Heart right ventricle (tissue), 16 donors: ENCODE data around the gene MYO19. TPM values are rescaled to one million over a fixed set of nuclear protein-coding genes. Genes with fewer than 3 reads are reported as not detected.
A peak's percentile ranks its signal among the peaks of the same experiment; 100 is the strongest.

ENCODE experiments used
- ATAC-seq, 8 donors: fragments of 200-7000 bp; cut with Tn5 transposase; one replicate each; pipeline ENCODE4 v1.9.1; 2020; ENCODE audit warnings: mild to moderate bottlenecking in 8 of 8, moderate library complexity in 8 of 8, moderate number of reproducible peaks in 1 of 8
- DNase-seq, 2 donors: peaks; one replicate each; pipeline ENCODE4 v3.0.0-alpha.2; 2020
- H3K27ac ChIP-seq, 10 donors: fragments of 200-600 bp; sonication (generic) in 2 of 10; one replicate each; pipeline versions ENCODE4 v1.5.0 to v1.8.0; 2020 to 2022; ENCODE audit warnings: mild to moderate bottlenecking in 3 of 10
- H3K27me3 ChIP-seq, 7 donors: fragments of 200-600 bp; one replicate each; pipeline ENCODE4 v1.8.0; 2021 to 2022; ENCODE audit warnings: mild to moderate bottlenecking in 2 of 7
- H3K36me3 ChIP-seq, 9 donors: fragments of 200-600 bp; sonication (generic) in 1 of 9; one replicate each; pipeline versions ENCODE4 v1.5.0 to v1.8.0; 2020 to 2022; ENCODE audit warnings: mild to moderate bottlenecking in 2 of 9
- H3K4me1 ChIP-seq, 9 donors: fragments of 200-600 bp; sonication (generic) in 1 of 9; one replicate each; pipeline versions ENCODE4 v1.5.0 to v1.8.0; 2020 to 2022; ENCODE audit warnings: mild to moderate bottlenecking in 4 of 9
- H3K4me3 ChIP-seq, 10 donors: fragments of 200-600 bp; sonication (generic) in 2 of 10; one replicate each; pipeline versions ENCODE4 v1.5.0 to v1.8.0; 2020 to 2022; ENCODE audit warnings: mild to moderate bottlenecking in 7 of 10, moderate library complexity in 2 of 10
- H3K9me3 ChIP-seq, 11 donors: fragments of 200-600 bp in 10 of 11; sonication (generic) in 2 of 11; one replicate each; pipeline versions ENCODE4 v1.5.0 to v1.8.0; 2013 to 2022; ENCODE audit warnings: mild to moderate bottlenecking in 2 of 11, control low read depth in 1 of 11, moderate library complexity in 1 of 11
- CTCF ChIP-seq, 9 donors: fragments of 200-600 bp; sonication (generic) in 2 of 9; IDR thresholded peaks; one replicate each; pipeline versions ENCODE4 v1.5.0 to v1.8.0; 2021 to 2022; ENCODE audit warnings: antibody characterized with exemption in 9 of 9, mild to moderate bottlenecking in 5 of 9, moderate library complexity in 1 of 9
- WGBS, 2 donors: extraction: QIAGEN DNeasy Blood & Tissue Kit; methylation state at CpG; one replicate each; pipeline ENCODE4 v1.1.7; 2013; ENCODE audit warnings: inconsistent platforms in 1 of 2; 5-methylcytosine and 5-hydroxymethylcytosine counted together
- intact Hi-C, 10 donors: fragments of 100-400 bp; cut with DNase I; formaldehyde crosslinking; loops; one replicate each; pipeline versions ENCODE4 v1.11.1 to v1.14.2; 2022
- polyA plus RNA-seq, 2 donors: library from polyadenylated mRNA; stranded (reverse); fragments of 200-250 nt; gene quantifications; one replicate each; pipeline ENCODE4 v1.2.3, GENCODE V29; 2013
- total RNA-seq, 10 donors: library from RNA; stranded (reverse); fragmentation: NEBNext Ultra II Directional in 3 of 10; extraction: Animal tissue kit (Norgen Biotek cat#: 25700) in 3 of 10; gene quantifications; one replicate each; pipeline versions ENCODE4 v1.2.1 to v1.2.4, GENCODE V29; 2021 to 2023
- donor health status: Arrhythmogenic right ventricular cardiomyopathy.
- donor health status: ischemic (EF 13 %, LVEDD 7.1; RV severe dilation, severe dysfunction).
- donor health status: healthy with polysubstance abuse.
- donor health status: DM: no; HTN: yes; CAD: no.
- donor health status: DM: no; HTN: no; CAD: no.
- donor health status: ischemic (EF 25% LVEDD 6.9; RV normal size, moderate dysfunction).
- donor health status: ischemic (EF 25% LVEDD 5.7; RV mildly dilated, moderate dysfunction).
- donor health status: healthy.
- donor health status: DM: yes; HTN: yes; CAD: no.
- donor health status: Ischemic cardiomyopathy.
- donor health status: ischemic (EF 35%, LVEDD 5.7; RV mildly dilated, moderate dysfunction).
- donor health status: nonischemic (EF 11% LVEDD 7.7; RV severe dilation, severe dysfunction).
- donor health status: DM: yes; HTN: yes; CAD: no.
- donor health status: PGD.
- donor health status: ischemic (EF 29% LVEDD 5.4; RV normal size, mild dysfunction).
- donor health status: nonischemic (EF 23%, LVEDD 6.1; RV moderate dilation, normal function).

MYO19 gene
- total and polyA plus RNA-seq, 12 donors, result 8.8 to 40.4 (median 14.2) TPM

GRCh38 chr17:36463916-36464764, 70.5 kb downstream of the MYO19 start:
- intact Hi-C loops, result no loop called here
- no peaks in the 10 kb centered on the region for H3K9me3 ChIP-seq
- H3K4me3 ChIP-seq, result no peak overlapping the region
- no peak overlapping the region for H3K27ac ChIP-seq
- no peaks in the 10 kb centered on the region for H3K36me3 ChIP-seq
- 12% methylated on average over 54 of the region's 54 CpGs for WGBS, 2 donors
- DNase-seq (peak; percentile 46 to 47), ATAC-seq (peak; percentile 79 to 96 (median 92))
- H3K4me1 ChIP-seq, result no peaks in the 10 kb centered on the region
- H3K27me3 ChIP-seq, result peaks cover 4 to 83% (median 74%) of the 10 kb centered on the region in 7 donors
- no peak for TF ChIP-seq CTCF (IDR thresholded peaks at IDR 0.05)

- H3K27ac ChIP-seq, result no peak overlapping the region
- peaks cover 4 to 63% (median 51%) of the 10 kb centered on the region in 7 donors for H3K27me3 ChIP-seq
- no peak for DNase-seq
Observed at GRCh38 chr17:36461330-36462110, 73.1 kb downstream of the MYO19 start.

GRCh38 chr17:36460265-36460937, 74.3 kb downstream of the MYO19 start:
- WGBS, 2 donors, result 55 to 64% methylated on average over 5 of the region's 5 CpGs
- Histone ChIP-seq H3K36me3 (no peaks in the 10 kb centered on the region), H3K9me3 (no peaks in the 10 kb centered on the region), H3K27me3 (peaks cover 3 to 52% (median 40%) of the 10 kb centered on the region in 7 donors), H3K27ac (no peak overlapping the region), H3K4me3 (no peak overlapping the region), H3K4me1 (no peaks in the 10 kb centered on the region)
- DNase-seq (no peak), ATAC-seq (no peak)
- no peak for TF ChIP-seq CTCF (IDR thresholded peaks at IDR 0.05)
- intact Hi-C loops, result no loop called here

More at GRCh38 chr17:36461330-36462110, 73.1 kb downstream of the MYO19 start:
- no peak overlapping the region for H3K4me3 ChIP-seq
- H3K36me3 ChIP-seq, result no peaks in the 10 kb centered on the region
- H3K4me1 ChIP-seq, result no peaks in the 10 kb centered on the region
- WGBS, 2 donors, result 49 to 57% methylated on average over 10 of the region's 10 CpGs
- intact Hi-C loops, result no loop called here
- no peaks in the 10 kb centered on the region for H3K9me3 ChIP-seq
- ATAC-seq, result no peak
- TF ChIP-seq CTCF (IDR thresholded peaks at IDR 0.05), result no peak

GRCh38 chr17:36459601-36460000, 75.1 kb downstream of the MYO19 start:
- WGBS, 2 donors, result 75 to 76% methylated on average over 7 of the region's 7 CpGs
- TF ChIP-seq CTCF (IDR thresholded peaks at IDR 0.05), result no peak
- Histone ChIP-seq H3K27ac (no peak overlapping the region), H3K4me1 (no peaks in the 10 kb centered on the region), H3K27me3 (peaks cover 0 to 44% (median 32%) of the 10 kb centered on the region in 7 donors), H3K4me3 (no peak overlapping the region), H3K9me3 (no peaks in the 10 kb centered on the region), H3K36me3 (no peaks in the 10 kb centered on the region)
- intact Hi-C loops, result no loop called here
- no peak for ATAC-seq
- no peak for DNase-seq
